K562 (cell line): ENCODE data around the gene DAG1. TPM values are rescaled to one million over a fixed set of nuclear protein-coding genes. Genes with fewer than 3 reads are reported as not detected.

Source experiments
- ARHGAP35 ChIP-seq: fragments of 450-650 bp; IDR thresholded peaks from 2 replicates; pipeline ENCODE4 v1.6.1; 2018; ENCODE audit not compliant: partially characterized antibody
- CGGBP1 ChIP-seq: fragments of 250-450 bp; sonication (Bioruptor Pico); IDR thresholded peaks from 2 replicates; pipeline ENCODE4 v1.9.0; 2021; ENCODE audit warnings: mild to moderate bottlenecking
- CHD1 ChIP-seq: fragments of 200-600 bp; sonication (generic); IDR thresholded peaks from one replicate; pipeline ENCODE4 v1.6.1; 2012; ENCODE audit warnings: mild to moderate bottlenecking, moderate library complexity, low read length, inconsistent platforms
- E2F8 ChIP-seq: fragments of 450-650 bp; IDR thresholded peaks from 2 replicates; pipeline ENCODE4 v1.7.1; 2018; ENCODE audit warnings: mild to moderate bottlenecking, low read depth; ENCODE audit not compliant: partially characterized antibody
- HOXB6 ChIP-seq: fragments of 250-450 bp; sonication (Bioruptor Pico); IDR thresholded peaks from 2 replicates; pipeline ENCODE4 v1.5.1; 2022; ENCODE audit warnings: mild to moderate bottlenecking, borderline replicate concordance
- MAFG ChIP-seq: fragments of 450-650 bp; conservative IDR thresholded peaks from 2 replicates; pipeline ENCODE4 v1.6.1; 2016; ENCODE audit warnings: missing genetic modification characterization, missing compliant biosample characterization
- NONO ChIP-seq, 2 experiments: fragments of 200-400 bp in 1 of 2; fragments of 450-650 bp in 1 of 2; formaldehyde crosslinking in 1 of 2; IDR thresholded peaks; 2 replicates each; pipeline ENCODE4 v1.6.1; 2017; ENCODE audit warnings: low read depth in 2 of 2, mild to moderate bottlenecking in 2 of 2, moderate library complexity in 2 of 2, low read length in 1 of 2
- RFX1 ChIP-seq: fragments of 450-650 bp; IDR thresholded peaks from 2 replicates; pipeline ENCODE4 v1.6.1; 2016; ENCODE audit warnings: mild to moderate bottlenecking, moderate library complexity
- SRSF3 ChIP-seq: fragments of 200-400 bp; formaldehyde crosslinking; IDR thresholded peaks from 2 replicates; pipeline ENCODE4 v1.6.1; 2016; ENCODE audit warnings: mild to moderate bottlenecking, low read length, moderate library complexity; ENCODE audit not compliant: insufficient read depth
- VEZF1 ChIP-seq: fragments of 200-800 bp; sonication (Bioruptor generic); IDR thresholded peaks from 2 replicates; pipeline ENCODE4 v1.6.1; 2017; ENCODE audit warnings: missing genetic modification characterization, missing compliant biosample characterization
- ZFPM2 ChIP-seq: fragments of 250-450 bp; sonication (Bioruptor Pico); IDR thresholded peaks from 2 replicates; pipeline ENCODE4 v1.5.1; 2022; ENCODE audit warnings: mild to moderate bottlenecking
- ZNF12 ChIP-seq: sonication (generic); formaldehyde crosslinking; IDR thresholded peaks from 2 replicates; pipeline ENCODE4 v1.4.0; 2020; ENCODE audit warnings: mild to moderate bottlenecking, missing genetic modification reagents
- ZNF444 ChIP-seq: fragments of 250-450 bp; sonication (Bioruptor Pico); IDR thresholded peaks from 2 replicates; pipeline ENCODE4 v1.4.0; 2020; ENCODE audit warnings: mild to moderate bottlenecking, moderate library complexity
- polyA plus RNA-seq, 8 experiments: library from polyadenylated mRNA; depleted of rRNA in 4 of 8; stranded (reverse) in 5 of 8; unstranded in 3 of 8; fragments of >200 nt; fragmentation: Nextera tagmentation in 2 of 8; fragmentation: Illumina TruSeq in 1 of 8; extraction: Ambion mirVana in 2 of 8; extraction: Trizol in 1 of 8; gene quantifications; 2 replicates each; pipeline versions ENCODE4 v1.2.1 to v1.2.3, GENCODE V29; 2011 to 2014; ENCODE audit warnings: inconsistent platforms in 1 of 8, missing spikeins in 1 of 8
- total RNA-seq, 7 experiments: library from RNA; depleted of rRNA in 6 of 7; stranded (reverse); fragments of >200 nt in 6 of 7; fragmentation: Illumina TruSeq in 2 of 7; extraction: Trizol in 2 of 7; gene quantifications; 2 replicates each; pipeline versions ENCODE4 v1.2.1 to v1.2.3, GENCODE V29; 2011 to 2021; ENCODE audit warnings: low replicate concordance in 1 of 7

Gene DAG1
- total and polyA plus RNA-seq, 9 of the 15 experiments (the other 6 are each of a cell fraction or from before 2014, with no cell fraction given), result 0.29 to 19.6 (median 8.2) TPM

GRCh38 chr3:49498239-49498638, 28.2 kb downstream of the DAG1 start (continued):
- no peak for TF ChIP-seq SRSF3
- TF ChIP-seq CHD1, result no peak
- TF ChIP-seq VEZF1, result no peak
- TF ChIP-seq NONO (IDR thresholded peaks at IDR 0.05; ENCODE audit: low read depth in 2 of 2, low read length in 1 of 2), result no peak
- TF ChIP-seq ZNF12 (CRISPR knock-in tag), result no peak
- TF ChIP-seq MAFG (tag), result no peak
- TF ChIP-seq HOXB6, result no peak
- no peak for TF ChIP-seq ZFPM2 (CRISPR knock-in tag)
- TF ChIP-seq ARHGAP35, result no peak
- TF ChIP-seq RFX1, result no peak
- TF ChIP-seq E2F8, result no peak
- TF ChIP-seq CGGBP1, result no peak
- TF ChIP-seq ZNF444 (CRISPR knock-in tag), result no peak
